NOMO-1 treated with dmso at 0.1 percent for 144 hours (cell line): ENCODE measurements around the gene PTPRD.

Source experiments
- DNase-seq: peaks from one replicate; lab custom pipeline; 2025; ENCODE audit not compliant: unreplicated experiment; lab: John Stamatoyannopoulos, UW

The PTPRD gene

GRCh38 chr9:10272830-10273229 is 340.0 kb downstream of the PTPRD start:
- no peak for DNase-seq

- DNase-seq: no peak
Measured at GRCh38 chr9:10268531-10269485, 344.0 kb downstream of the PTPRD start.

GRCh38 chr9:10265153-10265631 is 347.6 kb downstream of the PTPRD start:
- DNase-seq: no peak

- no peak for DNase-seq
Measured at GRCh38 chr9:10260501-10260900, 352.3 kb downstream of the PTPRD start.

GRCh38 chr9:10259668-10260067 is 353.1 kb downstream of the PTPRD start:
- DNase-seq: no peak

- DNase-seq: no peak
Measured at GRCh38 chr9:10255758-10256157, 357.0 kb downstream of the PTPRD start.

- DNase-seq: no peak
Measured at GRCh38 chr9:10254338-10254737, 358.5 kb downstream of the PTPRD start.

- no peak for DNase-seq
Measured at GRCh38 chr9:10253341-10253740, 359.5 kb downstream of the PTPRD start.

- no peak for DNase-seq
Measured at GRCh38 chr9:10252174-10252573, 360.6 kb downstream of the PTPRD start.

GRCh38 chr9:10251490-10251889 is 361.3 kb downstream of the PTPRD start:
- DNase-seq: no peak

- DNase-seq: no peak
Measured at GRCh38 chr9:10250219-10250618, 362.6 kb downstream of the PTPRD start.

- DNase-seq: no peak
Measured at GRCh38 chr9:10248890-10249289, 363.9 kb downstream of the PTPRD start.

- no peak for DNase-seq
Measured at GRCh38 chr9:10242255-10242654, 370.5 kb downstream of the PTPRD start.

- no peak for DNase-seq
Measured at GRCh38 chr9:10238087-10238486, 374.7 kb downstream of the PTPRD start.

GRCh38 chr9:10237584-10237983 is 375.2 kb downstream of the PTPRD start:
- no peak for DNase-seq

- DNase-seq: no peak
Measured at GRCh38 chr9:10236161-10236560, 376.6 kb downstream of the PTPRD start.

- DNase-seq: no peak
Measured at GRCh38 chr9:10235376-10235775, 377.4 kb downstream of the PTPRD start.

GRCh38 chr9:10232352-10232930 is 380.4 kb downstream of the PTPRD start:
- DNase-seq: no peak

GRCh38 chr9:10230512-10230911 is 382.3 kb downstream of the PTPRD start:
- DNase-seq: no peak

GRCh38 chr9:10228082-10228481 is 384.7 kb downstream of the PTPRD start:
- no peak for DNase-seq

GRCh38 chr9:10226996-10227395 is 385.8 kb downstream of the PTPRD start:
- no peak for DNase-seq

- DNase-seq: no peak
Measured at GRCh38 chr9:10212702-10213101, 400.1 kb downstream of the PTPRD start.
